OCI-LY1 (cell line): ENCODE measurements around the gene C12orf76.

ENCODE experiments used
- CTCF ChIP-seq: fragments of 200-600 bp; sonication (generic), shearing (Covaris generic); IDR thresholded peaks from 2 replicates; pipeline ENCODE4 v1.5.1; 2017; ENCODE audit warnings: mild to moderate bottlenecking, antibody characterized with exemption, low read length, moderate library complexity, mixed read lengths
- EZH2 ChIP-seq: fragments of 200-600 bp; sonication (generic), shearing (Covaris generic); IDR thresholded peaks from 2 replicates; pipeline ENCODE4 v1.8.0; 2017; ENCODE audit warnings: borderline replicate concordance, mixed run types, mild to moderate bottlenecking, antibody characterized with exemption, low read length, moderate library complexity, mixed read lengths

GRCh38 chr12:110024051-110024450, 24.3 kb downstream of the C12orf76 start:
- TF ChIP-seq EZH2 (no peak), CTCF (no peak)
